Naive B cell (primary cell): ENCODE data around the gene HEPHL1. TPM values are rescaled to one million over a fixed set of nuclear protein-coding genes. Genes with fewer than 3 reads are reported as not detected.
A peak's percentile ranks its signal among the peaks of the same experiment; 100 is the strongest.

Experiments
- ATAC-seq, 2 donors: fragments of 150-1000 bp; cut with Tn5 transposase; 2 replicates each; pipeline ENCODE4 v1.10.0; 2021; ENCODE audit warnings: low read depth in 2 of 2, mild to moderate bottlenecking in 2 of 2, moderate library complexity in 2 of 2
- DNase-seq: peaks from one replicate; pipeline ENCODE4 v3.0.0; 2022
- H3K27ac Mint-ChIP-seq, 6 donors: one replicate each; pipeline ENCODE4 v1.8.0; 2020 to 2022; ENCODE audit warnings: mild to moderate bottlenecking in 6 of 6, mixed read lengths in 6 of 6, moderate library complexity in 5 of 6, inconsistent platforms in 2 of 6
- H3K27me3 Mint-ChIP-seq, 3 donors: one replicate each; pipeline ENCODE4 v1.8.0; 2021 to 2022; ENCODE audit warnings: mixed read lengths in 3 of 3, mild to moderate bottlenecking in 1 of 3
- H3K36me3 Mint-ChIP-seq, 2 donors: one replicate each; pipeline ENCODE4 v1.8.0; 2020 to 2022; ENCODE audit warnings: mixed read lengths in 2 of 2, inconsistent platforms in 1 of 2, mild to moderate bottlenecking in 1 of 2
- H3K4me1 Mint-ChIP-seq, 3 donors: one replicate each; pipeline ENCODE4 v1.8.0; 2020 to 2022; ENCODE audit warnings: mixed read lengths in 3 of 3, inconsistent platforms in 1 of 3, mild to moderate bottlenecking in 1 of 3, moderate library complexity in 1 of 3
- H3K4me3 Mint-ChIP-seq, 8 donors: one replicate each; pipeline ENCODE4 v1.8.0; 2020 to 2022; ENCODE audit warnings: mild to moderate bottlenecking in 8 of 8, mixed read lengths in 8 of 8, moderate library complexity in 8 of 8, inconsistent platforms in 2 of 8
- H3K9me3 Mint-ChIP-seq, 7 donors: one replicate each; pipeline ENCODE4 v1.8.0; 2020 to 2022; ENCODE audit warnings: mixed read lengths in 7 of 7, mild to moderate bottlenecking in 5 of 7, inconsistent platforms in 2 of 7, moderate library complexity in 1 of 7
- polyA plus RNA-seq, 6 donors: library from polyadenylated mRNA; unstranded; fragments of 300-500 nt; fragmentation: Illumina TruSeq; gene quantifications; one replicate each; pipeline ENCODE4 v1.2.3, GENCODE V29; 2021; ENCODE audit warnings: low read depth in 6 of 6

HEPHL1 gene
- polyA plus RNA-seq, 6 donors from 2014 or later, result 0.05 to 0.29 (median 0.13) TPM; not detected in 2

DNA sequence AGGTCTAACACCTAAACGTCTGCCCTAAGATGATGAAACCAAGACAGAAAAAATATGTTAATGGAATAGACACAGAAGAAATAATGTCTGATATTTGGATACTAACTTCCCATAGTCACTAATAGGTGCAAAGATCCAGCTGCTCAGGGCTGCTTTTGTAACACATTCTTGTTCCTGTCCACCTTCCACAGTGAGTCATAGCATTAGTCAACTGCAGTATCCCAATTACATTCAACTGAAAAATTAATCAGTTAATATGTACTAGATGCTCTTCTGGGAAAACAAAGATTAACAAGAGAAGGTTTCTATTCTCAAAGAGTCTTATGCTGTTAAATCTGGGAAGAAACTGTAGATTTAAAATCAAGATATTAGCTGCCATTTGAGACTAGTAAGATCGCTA, 47.6 kb downstream of the HEPHL1 start:
- ATAC-seq, result no peak
- H3K4me1 Mint-ChIP-seq, result no peaks in the 10 kb centered on the region
- H3K27me3 Mint-ChIP-seq, result no peaks in the 10 kb centered on the region
- no peaks in the 10 kb centered on the region for H3K36me3 Mint-ChIP-seq
- no peak overlapping the region for H3K27ac Mint-ChIP-seq
- H3K9me3 Mint-ChIP-seq, result peaks cover 0 to 7% (median 2%) of the 10 kb centered on the region in 7 donors
- DNase-seq, result no peak
- no peak overlapping the region for H3K4me3 Mint-ChIP-seq

DNA sequence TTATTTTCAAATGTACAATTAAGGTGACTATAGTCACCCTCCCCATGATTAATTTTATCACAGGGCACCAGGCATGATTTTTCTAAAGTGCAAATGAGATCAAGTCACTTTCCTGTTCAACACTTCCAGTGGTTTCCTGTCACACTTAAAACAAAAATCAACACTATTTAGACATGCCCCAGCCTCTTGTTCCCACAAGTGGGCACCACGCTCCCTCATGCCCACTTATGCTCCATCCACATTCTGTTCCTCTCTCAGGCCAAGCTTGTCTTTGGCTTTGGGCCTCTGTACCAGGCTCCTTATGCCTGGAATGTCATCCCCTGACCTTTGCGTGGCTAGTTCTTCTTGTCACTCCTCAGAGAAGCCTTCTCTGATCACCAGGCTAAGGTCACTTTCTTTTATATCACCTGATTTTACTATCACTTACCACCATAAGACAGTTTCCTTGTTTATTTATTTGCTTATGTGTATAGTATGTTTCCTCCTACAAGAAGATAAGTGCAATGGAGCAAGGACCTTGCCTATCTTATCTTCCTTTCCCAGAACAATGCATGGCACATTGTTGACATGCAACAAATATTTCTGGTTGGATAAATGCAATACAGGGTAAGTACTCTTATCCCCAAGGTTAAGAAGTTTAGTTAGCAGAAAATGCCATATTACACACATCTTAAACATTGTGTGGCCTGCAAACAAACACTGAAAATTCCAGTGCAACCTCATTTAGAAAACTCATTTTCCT, 56.6 kb downstream of the HEPHL1 start:
- Mint-ChIP-seq H3K9me3 (peaks cover 0 to 4% (median 1%) of the 10 kb centered on the region in 7 donors), H3K27ac (no peak overlapping the region), H3K36me3 (peaks cover 0 to 8% of the 10 kb centered on the region in 2 donors), H3K4me3 (no peak overlapping the region), H3K4me1 (no peaks in the 10 kb centered on the region), H3K27me3 (peaks cover 0 to 8% (median 0%) of the 10 kb centered on the region in 3 donors)
- DNase-seq, result no peak
- ATAC-seq, result no peak

DNA sequence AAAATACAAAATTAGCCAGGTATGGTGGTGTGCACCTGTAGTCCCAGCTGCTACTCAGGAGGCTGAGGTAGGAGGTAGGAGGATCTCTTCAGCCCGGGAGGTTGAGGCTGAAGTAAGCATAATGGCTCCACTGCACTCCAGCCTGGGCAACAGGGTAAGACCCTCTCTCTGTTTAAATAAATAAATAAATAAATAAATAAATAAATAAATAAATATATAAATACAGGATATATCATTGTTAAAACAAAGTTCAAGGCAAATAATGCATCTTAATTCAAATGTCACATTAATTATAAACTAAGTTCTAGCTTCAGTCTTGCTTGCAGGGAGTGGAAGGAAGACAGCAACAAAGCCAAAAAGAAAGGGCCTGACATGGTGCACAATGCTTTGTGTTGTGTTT, 63.0 kb downstream of the HEPHL1 start:
- Mint-ChIP-seq H3K4me1 (no peaks in the 10 kb centered on the region), H3K27me3 (peaks cover 0 to 8% (median 4%) of the 10 kb centered on the region in 3 donors), H3K36me3 (peaks cover 0 to 7% of the 10 kb centered on the region in 2 donors), H3K4me3 (no peak overlapping the region), H3K27ac (no peak overlapping the region), H3K9me3 (peaks cover 0 to 4% (median 0%) of the 10 kb centered on the region in 7 donors)
- DNase-seq, result no peak
- ATAC-seq, result no peak

DNA sequence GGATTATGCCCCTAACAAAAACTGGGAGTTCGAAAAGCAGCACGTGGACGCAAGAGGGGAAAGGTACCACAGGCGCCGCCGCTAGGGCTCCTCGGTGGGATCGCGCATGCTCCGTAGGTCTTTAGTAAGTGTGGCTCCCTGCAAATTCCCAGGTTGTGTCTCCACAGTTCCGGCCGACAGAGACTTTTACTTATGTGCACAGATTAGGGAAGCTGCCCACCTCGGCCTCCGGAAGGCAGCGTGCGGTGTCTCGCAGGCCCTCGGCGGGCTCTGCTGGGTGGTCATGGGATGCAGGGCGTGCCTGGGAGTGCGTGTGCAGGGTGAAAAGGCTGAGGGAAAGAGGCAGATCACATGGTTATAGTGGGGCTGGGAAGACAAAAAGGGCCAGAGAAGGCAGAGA, 67.8 kb downstream of the HEPHL1 start:
- ATAC-seq (no peak), DNase-seq (no peak)
- H3K27ac Mint-ChIP-seq, result no peak overlapping the region
- peaks cover 0 to 8% (median 3%) of the 10 kb centered on the region in 7 donors for H3K9me3 Mint-ChIP-seq
- H3K36me3 Mint-ChIP-seq, result no peaks in the 10 kb centered on the region
- H3K4me1 Mint-ChIP-seq, result no peaks in the 10 kb centered on the region
- H3K27me3 Mint-ChIP-seq, result peaks cover 0 to 4% (median 0%) of the 10 kb centered on the region in 3 donors
- peak overlapping the region in 1 of 8 donors; percentile 67 for H3K4me3 Mint-ChIP-seq

DNA sequence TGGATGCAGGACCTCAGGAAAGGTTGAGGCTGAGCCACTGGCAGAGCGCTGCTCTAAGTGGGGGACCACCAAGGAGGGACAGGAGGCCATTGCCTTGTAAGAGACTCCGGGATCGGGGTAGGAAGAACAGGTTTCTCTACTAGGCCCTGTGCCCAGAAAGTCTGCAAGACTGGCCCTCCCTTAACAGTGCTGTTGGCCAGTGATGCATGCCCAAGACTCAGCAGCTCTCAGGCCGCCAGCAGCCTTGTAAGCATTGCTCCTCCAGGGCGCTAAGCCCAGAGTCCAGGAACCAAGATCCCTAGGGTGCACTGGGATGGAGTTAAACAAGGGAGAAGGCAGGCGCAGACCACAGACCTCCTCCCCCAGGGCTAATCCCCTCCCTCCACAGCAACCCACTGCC, 68.2 kb downstream of the HEPHL1 start:
- DNase-seq (no peak), ATAC-seq (no peak)
- H3K36me3 Mint-ChIP-seq, result no peaks in the 10 kb centered on the region
- H3K27me3 Mint-ChIP-seq, result peaks cover 0 to 4% (median 0%) of the 10 kb centered on the region in 3 donors
- H3K9me3 Mint-ChIP-seq, result peaks cover 0 to 9% (median 3%) of the 10 kb centered on the region in 7 donors
- H3K4me1 Mint-ChIP-seq, result no peaks in the 10 kb centered on the region
- no peak overlapping the region for H3K4me3 Mint-ChIP-seq
- no peak overlapping the region for H3K27ac Mint-ChIP-seq

DNA sequence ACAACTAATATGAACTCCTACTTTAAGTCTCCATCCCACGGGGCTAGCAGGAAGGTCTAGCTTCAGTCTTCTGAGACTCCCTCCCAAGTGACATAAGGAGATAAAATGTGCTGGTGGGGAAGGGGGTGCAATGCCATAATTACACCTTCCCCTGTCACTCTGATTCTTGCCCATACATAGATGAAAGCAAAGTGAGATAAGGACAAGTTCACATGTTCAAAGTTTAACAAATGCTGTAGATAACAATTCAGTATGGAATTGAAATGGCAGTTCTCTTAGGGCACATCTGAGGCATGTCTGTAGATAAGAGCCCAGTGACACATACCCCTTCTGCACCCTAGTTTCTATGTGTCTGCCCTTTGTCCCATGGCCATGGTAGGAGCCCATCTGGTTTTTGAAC, 69.2 kb downstream of the HEPHL1 start:
- Mint-ChIP-seq H3K4me3 (no peak overlapping the region), H3K4me1 (no peaks in the 10 kb centered on the region), H3K9me3 (peaks cover 0 to 12% (median 8%) of the 10 kb centered on the region in 7 donors), H3K27ac (no peak overlapping the region), H3K27me3 (peaks cover 0 to 4% (median 0%) of the 10 kb centered on the region in 3 donors), H3K36me3 (no peaks in the 10 kb centered on the region)
- ATAC-seq (no peak), DNase-seq (no peak)

DNA sequence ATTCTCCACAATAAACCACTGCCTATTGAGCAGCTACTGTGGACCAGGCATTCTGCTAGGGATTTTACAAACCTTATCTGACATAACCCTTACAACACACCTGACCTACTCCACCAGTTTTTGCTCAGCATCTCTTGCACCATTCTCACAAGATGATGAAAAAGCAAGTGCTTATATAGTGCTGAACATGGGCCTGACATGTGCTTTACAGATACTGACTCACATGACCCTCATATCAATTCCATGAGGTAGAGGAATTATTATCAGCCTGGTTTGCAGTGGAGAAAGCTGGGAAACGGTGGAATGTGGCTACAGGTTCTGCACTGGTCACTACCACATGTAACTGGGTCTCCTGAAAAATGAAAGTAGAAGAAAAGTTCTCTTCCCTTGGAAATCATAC, 69.9 kb downstream of the HEPHL1 start:
- Mint-ChIP-seq H3K27me3 (peaks cover 0 to 4% (median 0%) of the 10 kb centered on the region in 3 donors), H3K9me3 (peaks cover 0 to 18% (median 9%) of the 10 kb centered on the region in 7 donors), H3K4me3 (no peak overlapping the region), H3K4me1 (no peaks in the 10 kb centered on the region), H3K36me3 (no peaks in the 10 kb centered on the region), H3K27ac (no peak overlapping the region)
- DNase-seq (no peak), ATAC-seq (no peak)

DNA sequence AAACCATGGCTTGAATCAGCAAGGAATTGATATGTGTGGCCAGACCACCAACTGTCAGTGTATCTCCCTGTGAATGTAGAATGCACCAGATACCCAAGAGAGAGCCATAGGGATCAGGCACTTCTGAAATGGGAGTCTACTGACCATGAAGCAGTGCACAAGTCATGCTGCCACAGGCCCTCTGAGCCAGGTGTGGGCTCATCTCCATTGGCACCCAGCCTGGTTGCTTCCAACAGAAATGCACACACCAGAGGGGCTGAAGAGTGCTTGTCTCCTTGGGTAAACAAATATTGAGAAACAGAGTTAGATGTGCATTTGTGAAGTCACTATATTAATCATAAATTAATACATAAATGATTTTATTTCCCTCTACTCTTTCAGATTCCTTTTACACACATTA, 79.1 kb downstream of the HEPHL1 start:
- peaks cover 0 to 33% of the 10 kb centered on the region in 2 donors for H3K36me3 Mint-ChIP-seq
- H3K4me3 Mint-ChIP-seq, result no peak overlapping the region
- no peak for ATAC-seq
- DNase-seq, result no peak
- no peaks in the 10 kb centered on the region for H3K4me1 Mint-ChIP-seq
- peaks cover 0 to 30% (median 19%) of the 10 kb centered on the region in 7 donors for H3K9me3 Mint-ChIP-seq
- no peak overlapping the region for H3K27ac Mint-ChIP-seq
- H3K27me3 Mint-ChIP-seq, result peaks cover 0 to 8% (median 5%) of the 10 kb centered on the region in 3 donors

DNA sequence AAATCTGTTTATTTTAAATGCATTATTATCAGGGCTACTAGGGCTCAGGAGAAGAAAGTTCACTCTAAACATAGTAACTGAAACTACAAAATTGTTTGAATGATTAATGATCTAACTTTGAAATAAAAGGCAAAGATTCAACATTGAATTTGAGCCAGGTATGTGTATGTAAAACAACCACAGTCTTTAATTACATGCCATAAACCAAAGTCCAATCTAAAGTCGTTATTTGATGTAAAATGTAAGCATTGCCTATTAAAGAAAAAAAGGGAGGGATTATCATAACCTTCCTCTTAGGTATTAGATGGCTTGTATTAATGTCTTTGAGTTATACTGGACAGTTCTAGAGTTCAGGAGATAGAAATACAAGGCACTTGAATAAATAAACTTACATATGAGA, 82.3 kb downstream of the HEPHL1 start:
- DNase-seq (no peak), ATAC-seq (no peak)
- peaks cover 0 to 11% (median 7%) of the 10 kb centered on the region in 7 donors for H3K9me3 Mint-ChIP-seq
- H3K27me3 Mint-ChIP-seq, result peaks cover 0 to 4% (median 0%) of the 10 kb centered on the region in 3 donors
- H3K36me3 Mint-ChIP-seq, result peaks cover 0 to 16% of the 10 kb centered on the region in 2 donors
- no peak overlapping the region for H3K27ac Mint-ChIP-seq
- no peak overlapping the region for H3K4me3 Mint-ChIP-seq
- no peaks in the 10 kb centered on the region for H3K4me1 Mint-ChIP-seq

DNA sequence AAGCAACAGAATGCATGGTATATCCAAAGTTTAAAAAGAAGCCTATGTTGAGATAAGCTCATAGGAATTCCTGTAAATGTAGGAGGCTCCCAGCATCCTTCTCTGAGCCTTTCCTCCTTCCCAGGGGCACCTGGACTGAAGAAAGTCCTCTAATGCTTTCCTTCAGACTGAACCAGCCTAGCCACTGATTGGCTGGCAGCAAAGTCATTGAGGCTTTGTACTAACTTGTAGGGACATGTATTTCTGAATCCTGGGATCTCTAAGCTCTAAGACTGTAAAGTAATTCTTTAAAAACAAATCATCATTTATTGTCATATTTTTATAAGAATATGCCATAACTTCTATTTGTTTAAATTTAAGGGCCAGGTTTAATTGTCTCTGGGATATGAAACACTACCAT, 83.6 kb downstream of the HEPHL1 start:
- ATAC-seq, result no peak
- no peak for DNase-seq
- H3K27me3 Mint-ChIP-seq, result no peaks in the 10 kb centered on the region
- H3K9me3 Mint-ChIP-seq, result peaks cover 0 to 9% (median 7%) of the 10 kb centered on the region in 7 donors
- H3K4me1 Mint-ChIP-seq, result no peaks in the 10 kb centered on the region
- no peak overlapping the region for H3K27ac Mint-ChIP-seq
- peaks cover 0 to 16% of the 10 kb centered on the region in 2 donors for H3K36me3 Mint-ChIP-seq
- H3K4me3 Mint-ChIP-seq, result no peak overlapping the region

DNA sequence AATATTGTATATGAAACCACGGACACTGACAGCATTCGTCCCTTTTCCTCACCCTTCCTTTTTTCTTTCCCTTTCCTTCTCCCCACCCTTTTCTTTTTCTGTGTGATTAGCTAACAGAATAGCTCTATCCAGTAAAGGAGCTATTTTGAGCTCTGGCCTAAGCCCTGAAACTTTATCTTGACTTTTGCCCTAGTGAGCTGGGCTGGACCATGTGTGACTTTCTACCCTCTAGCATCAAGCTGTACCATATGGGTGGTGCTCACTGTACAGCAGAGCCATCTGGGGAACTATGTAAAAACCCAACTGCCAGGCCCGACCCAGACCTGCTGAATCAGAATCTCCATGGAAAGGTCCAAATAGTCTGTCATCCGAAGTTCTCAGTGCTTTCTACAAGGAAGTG, 85.6 kb downstream of the HEPHL1 start:
- Mint-ChIP-seq H3K9me3 (peaks cover 2 to 12% (median 5%) of the 10 kb centered on the region in 7 donors), H3K36me3 (peaks cover 0 to 11% of the 10 kb centered on the region in 2 donors), H3K4me1 (no peaks in the 10 kb centered on the region), H3K27me3 (no peaks in the 10 kb centered on the region), H3K27ac (peak overlapping the region in 1 of 6 donors; percentile 49), H3K4me3 (no peak overlapping the region)
- no peak for DNase-seq
- no peak for ATAC-seq

DNA sequence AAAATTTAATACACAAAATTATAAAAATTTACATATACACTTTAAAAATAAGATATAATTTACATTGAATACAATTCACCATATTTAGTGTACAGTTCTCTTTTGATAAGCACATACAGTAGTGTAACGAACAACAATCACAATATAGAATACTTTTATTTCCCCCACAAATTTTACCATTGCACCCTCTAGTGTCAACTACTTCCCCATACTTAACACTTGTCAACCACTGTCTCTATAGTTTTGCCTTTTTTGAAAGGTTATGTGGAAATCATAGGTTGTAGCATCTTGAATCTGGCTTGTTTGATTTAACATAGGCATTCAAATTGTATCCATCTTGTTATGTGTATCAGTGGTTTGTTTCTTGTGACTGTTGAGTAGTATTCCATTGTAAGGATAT, 86.2 kb downstream of the HEPHL1 start:
- Mint-ChIP-seq H3K27me3 (no peaks in the 10 kb centered on the region), H3K27ac (no peak overlapping the region), H3K9me3 (peaks cover under 1 to 12% (median 4%) of the 10 kb centered on the region in 7 donors), H3K4me3 (no peak overlapping the region), H3K4me1 (no peaks in the 10 kb centered on the region), H3K36me3 (peaks cover 0 to 8% of the 10 kb centered on the region in 2 donors)
- no peak for ATAC-seq
- no peak for DNase-seq

DNA sequence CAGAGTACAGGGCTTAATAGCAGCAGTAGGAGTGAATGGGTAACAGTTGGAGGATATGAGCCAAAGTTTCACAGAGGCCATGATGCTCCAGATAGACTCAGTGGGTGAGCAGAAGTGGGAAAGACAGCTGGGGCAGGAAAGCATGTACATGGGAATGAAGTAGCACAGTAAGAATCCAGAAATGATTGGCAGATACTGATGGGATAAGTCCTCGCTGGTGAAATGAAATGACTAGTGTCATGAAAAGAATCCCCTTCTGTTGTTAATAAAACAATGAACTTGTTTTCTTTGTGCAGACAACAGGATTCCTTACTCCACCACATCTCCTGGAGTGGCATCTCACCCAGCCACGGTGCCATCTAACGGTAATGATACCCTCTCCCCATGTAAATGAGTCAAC, 90.1 kb downstream of the HEPHL1 start:
- no peak overlapping the region for H3K4me3 Mint-ChIP-seq
- H3K9me3 Mint-ChIP-seq, result peaks cover 3 to 12% (median 3%) of the 10 kb centered on the region in 7 donors
- DNase-seq, result no peak
- peaks cover 0 to 7% of the 10 kb centered on the region in 2 donors for H3K36me3 Mint-ChIP-seq
- no peaks in the 10 kb centered on the region for H3K27me3 Mint-ChIP-seq
- no peak for ATAC-seq
- peaks cover 0 to 17% (median 13%) of the 10 kb centered on the region in 3 donors for H3K4me1 Mint-ChIP-seq
- H3K27ac Mint-ChIP-seq, result no peak overlapping the region

DNA sequence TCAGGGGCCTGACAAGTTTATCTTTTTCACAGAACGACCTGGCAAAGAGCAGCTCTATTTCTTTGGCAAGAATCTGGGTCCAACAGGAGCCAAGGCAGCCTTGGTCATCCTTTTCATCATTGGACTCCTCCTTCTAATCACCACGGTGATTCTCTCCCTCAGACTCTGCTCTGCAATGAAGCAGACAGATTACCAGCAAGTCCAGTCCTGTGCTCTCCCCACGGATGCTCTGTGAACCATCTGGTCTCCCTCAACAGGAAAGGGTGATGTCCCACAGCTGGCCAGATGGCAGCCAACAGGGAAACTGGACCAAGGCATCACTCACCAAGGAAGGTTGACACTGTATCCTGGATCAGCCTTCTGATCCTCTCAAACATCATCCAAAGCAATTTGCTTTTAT, 90.5 kb downstream of the HEPHL1 start:
- Mint-ChIP-seq H3K27me3 (no peaks in the 10 kb centered on the region), H3K27ac (no peak overlapping the region), H3K4me3 (no peak overlapping the region), H3K9me3 (peaks cover 3 to 12% (median 3%) of the 10 kb centered on the region in 7 donors), H3K36me3 (peaks cover 0 to 7% of the 10 kb centered on the region in 2 donors), H3K4me1 (peaks cover 0 to 17% (median 13%) of the 10 kb centered on the region in 3 donors)
- DNase-seq, result no peak
- ATAC-seq, result no peak
